DND-41 (cell line): Measurements from ENCODE around the gene MYCT1.

Experiments
- EZH2 ChIP-seq: IDR thresholded peaks from 3 replicates; pipeline ENCODE4 v1.6.1; 2012; ENCODE audit warnings: borderline replicate concordance, low read depth, mild to moderate bottlenecking, moderate library complexity, low read length, inconsistent platforms; ENCODE audit not compliant: severe bottlenecking
- TF ChIP-seq, protein P1 (sequence below): IDR thresholded peaks from 2 replicates; pipeline ENCODE4 v1.5.1; 2012; ENCODE audit warnings: borderline replicate concordance, low read length, moderate library complexity, mild to moderate bottlenecking; ENCODE audit not compliant: poor library complexity, severe bottlenecking; ENCODE audit errors: extremely low read depth

DNA sequence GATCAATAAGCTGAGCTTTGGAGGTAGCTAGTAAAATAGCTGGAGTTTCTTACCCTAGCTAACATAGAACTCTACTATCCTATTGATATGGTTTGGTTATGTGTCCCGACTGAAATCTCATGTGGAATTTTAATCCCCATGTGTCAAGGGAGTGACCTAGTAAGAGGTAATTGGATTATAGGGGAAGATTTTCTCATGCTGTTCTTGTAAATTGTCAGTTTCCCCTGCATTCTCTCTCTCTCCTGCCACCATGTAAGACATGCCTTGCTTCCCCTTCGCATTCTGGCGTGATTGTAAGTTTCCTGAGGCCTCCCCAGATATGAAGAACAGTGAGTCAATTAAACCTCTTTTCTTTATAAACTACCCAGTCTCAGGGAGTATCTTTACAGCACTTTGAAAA is 35.9 kb upstream of the MYCT1 start:
- TF ChIP-seq, protein P1, sequence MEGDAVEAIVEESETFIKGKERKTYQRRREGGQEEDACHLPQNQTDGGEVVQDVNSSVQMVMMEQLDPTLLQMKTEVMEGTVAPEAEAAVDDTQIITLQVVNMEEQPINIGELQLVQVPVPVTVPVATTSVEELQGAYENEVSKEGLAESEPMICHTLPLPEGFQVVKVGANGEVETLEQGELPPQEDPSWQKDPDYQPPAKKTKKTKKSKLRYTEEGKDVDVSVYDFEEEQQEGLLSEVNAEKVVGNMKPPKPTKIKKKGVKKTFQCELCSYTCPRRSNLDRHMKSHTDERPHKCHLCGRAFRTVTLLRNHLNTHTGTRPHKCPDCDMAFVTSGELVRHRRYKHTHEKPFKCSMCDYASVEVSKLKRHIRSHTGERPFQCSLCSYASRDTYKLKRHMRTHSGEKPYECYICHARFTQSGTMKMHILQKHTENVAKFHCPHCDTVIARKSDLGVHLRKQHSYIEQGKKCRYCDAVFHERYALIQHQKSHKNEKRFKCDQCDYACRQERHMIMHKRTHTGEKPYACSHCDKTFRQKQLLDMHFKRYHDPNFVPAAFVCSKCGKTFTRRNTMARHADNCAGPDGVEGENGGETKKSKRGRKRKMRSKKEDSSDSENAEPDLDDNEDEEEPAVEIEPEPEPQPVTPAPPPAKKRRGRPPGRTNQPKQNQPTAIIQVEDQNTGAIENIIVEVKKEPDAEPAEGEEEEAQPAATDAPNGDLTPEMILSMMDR: no peak
- TF ChIP-seq EZH2: no peak
